IMR-90 (cell line): ENCODE measurements around the gene BUB1. TPM values are rescaled to one million over a fixed set of nuclear protein-coding genes. Genes with fewer than 3 reads are reported as not detected.

Experiments used
- ATAC-seq: fragments of 200-7000 bp; cut with Tn5 transposase; 2 replicates; pipeline ENCODE4 v1.9.1; 2020; ENCODE audit warnings: low read depth, mild to moderate bottlenecking, moderate library complexity
- BruUV-seq: library from RNA; stranded (reverse); fragments of 400-500 nt; replicated peaks from 2 replicates; lab custom pipeline; 2021; lab: Mats Ljungman, UMichigan
- CTCF ChIA-PET: fragments of 300-600 bp; formaldehyde crosslinking; extraction: SDS; loops from one replicate; lab custom pipeline; 2021; ENCODE audit warnings: antibody characterized with exemption; lab: Yijun Ruan, JAX
- POLR2A ChIA-PET: fragments of 300-600 bp; sonication (Branson Sonifier 250); formaldehyde crosslinking; loops from one replicate; lab custom pipeline; 2022; ENCODE audit warnings: antibody characterized with exemption; ENCODE audit not compliant: unreplicated experiment; lab: Charles Lee
- DNase-seq: peaks from one replicate; pipeline ENCODE4 v3.0.0; 2013
- H2AFZ ChIP-seq: replicated peaks from 2 replicates; pipeline ENCODE3; 2013; ENCODE audit warnings: low read length, mild to moderate bottlenecking; ENCODE audit not compliant: poor library complexity
- H2AK5ac ChIP-seq: 2 replicates; pipeline ENCODE4 v1.6.1; 2013; ENCODE audit warnings: low read depth, low read length, inconsistent platforms
- H2AK9ac ChIP-seq: replicated peaks from 2 replicates; pipeline ENCODE3; 2013; ENCODE audit warnings: mild to moderate bottlenecking, low read depth, low read length, moderate library complexity; ENCODE audit not compliant: poor library complexity
- H2BK120ac ChIP-seq: 2 replicates; pipeline ENCODE4 v1.6.1; 2013; ENCODE audit warnings: low read depth, low read length, inconsistent platforms
- H2BK15ac ChIP-seq: 3 replicates; pipeline ENCODE4 v1.6.1; 2013; ENCODE audit warnings: low read depth, low read length, inconsistent platforms
- H2BK20ac ChIP-seq: 2 replicates; pipeline ENCODE4 v1.6.1; 2013; ENCODE audit warnings: low read depth, mild to moderate bottlenecking, inconsistent platforms, low read length, moderate library complexity
- H2BK5ac ChIP-seq: 2 replicates; pipeline ENCODE4 v1.6.1; 2013; ENCODE audit warnings: mild to moderate bottlenecking, low read depth, low read length, inconsistent platforms; ENCODE audit not compliant: poor library complexity, severe bottlenecking
- H3K14ac ChIP-seq: replicated peaks from 2 replicates; pipeline ENCODE4 v1.6.1; 2013; ENCODE audit warnings: low read depth, low read length, inconsistent platforms
- H3K18ac ChIP-seq: 2 replicates; pipeline ENCODE4 v1.6.1; 2013; ENCODE audit warnings: low read depth, low read length, control low read depth
- H3K23ac ChIP-seq: 2 replicates; pipeline ENCODE4 v1.6.1; 2013; ENCODE audit warnings: low read depth, low read length, inconsistent platforms
- H3K27ac ChIP-seq: 2 replicates; pipeline ENCODE4 v1.5.1; 2013; ENCODE audit warnings: mild to moderate bottlenecking, control low read depth, low read length; ENCODE audit not compliant: insufficient read depth
- H3K27me3 ChIP-seq: 2 replicates; pipeline ENCODE4 v1.6.1; 2013; ENCODE audit warnings: low read length; ENCODE audit not compliant: control insufficient read depth, insufficient read depth
- H3K36me3 ChIP-seq: 2 replicates; pipeline ENCODE4 v1.6.1; 2013; ENCODE audit warnings: low read length, mixed read lengths; ENCODE audit not compliant: control insufficient read depth, insufficient read depth
- H3K4ac ChIP-seq: 2 replicates; pipeline ENCODE4 v1.6.1; 2013; ENCODE audit warnings: low read depth, low read length, inconsistent platforms
- H3K4me1 ChIP-seq: 2 replicates; pipeline ENCODE4 v1.6.1; 2013; ENCODE audit warnings: low read length, mixed read lengths; ENCODE audit not compliant: control insufficient read depth, insufficient read depth
- H3K4me2 ChIP-seq: 2 replicates; pipeline ENCODE4 v1.6.1; 2013; ENCODE audit warnings: low read depth, mild to moderate bottlenecking, control low read depth, low read length, moderate library complexity
- H3K4me3 ChIP-seq: 2 replicates; pipeline ENCODE4 v1.5.1; 2013; ENCODE audit warnings: low read depth, mild to moderate bottlenecking, control low read depth, low read length, moderate library complexity; ENCODE audit not compliant: insufficient read depth
- H3K56ac ChIP-seq: 2 replicates; pipeline ENCODE4 v1.6.1; 2013; ENCODE audit warnings: low read length, inconsistent platforms; ENCODE audit not compliant: insufficient read depth; ENCODE audit errors: extremely low read depth
- H3K79me1 ChIP-seq, 2 experiments: 2 replicates each; pipeline ENCODE4 v1.6.1; 2013; ENCODE audit warnings: low read length in 2 of 2, inconsistent platforms in 1 of 2, low read depth in 1 of 2
- H3K9ac ChIP-seq: 2 replicates; pipeline ENCODE4 v1.6.1; 2013; ENCODE audit warnings: low read depth, low read length, control low read depth
- H3K9me1 ChIP-seq: 2 replicates; pipeline ENCODE4 v1.6.1; 2013; ENCODE audit warnings: low read length, inconsistent platforms; ENCODE audit not compliant: insufficient read depth
- H3K9me3 ChIP-seq: 2 replicates; pipeline ENCODE4 v1.6.1; 2013; ENCODE audit warnings: low read length; ENCODE audit not compliant: control insufficient read depth, insufficient read depth
- H4K20me1 ChIP-seq: 2 replicates; pipeline ENCODE4 v1.6.1; 2013; ENCODE audit warnings: low read length, inconsistent platforms; ENCODE audit not compliant: insufficient read depth
- H4K5ac ChIP-seq: 2 replicates; pipeline ENCODE4 v1.6.1; 2013; ENCODE audit warnings: mild to moderate bottlenecking, low read depth, low read length, control low read depth
- H4K8ac ChIP-seq, 2 experiments: 2 replicates each; pipeline ENCODE4 v1.6.1; 2013; ENCODE audit warnings: low read depth in 2 of 2, low read length in 2 of 2, control low read depth in 1 of 2, inconsistent platforms in 1 of 2
- H4K91ac ChIP-seq: 2 replicates; pipeline ENCODE4 v1.6.1; 2013; ENCODE audit warnings: low read depth, low read length, inconsistent platforms; ENCODE audit not compliant: insufficient read depth
- MAFK ChIP-seq: IDR thresholded peaks from 2 replicates; pipeline ENCODE4 v1.6.1; 2012; ENCODE audit warnings: low read depth, low read length, improper control_type of control experiment
- RAD21 ChIP-seq: IDR thresholded peaks from 2 replicates; pipeline ENCODE4 v1.6.1; 2012; ENCODE audit warnings: low read length, improper control_type of control experiment
- WGBS, 2 experiments: methylation state at CpG; one replicate each; pipeline versions ENCODE4 v1.1.5 to v1.1.7; 2013; ENCODE audit warnings: missing lambda C conversion rate in 2 of 2; ENCODE audit not compliant: insufficient read length in 1 of 2; ENCODE audit errors: extremely low coverage in 2 of 2; 5-methylcytosine and 5-hydroxymethylcytosine counted together
- dilution Hi-C: fragments of 300-500 bp; cut with HindIII; formaldehyde crosslinking; loops from one replicate; pipeline ENCODE4 v1.14.3; 2018; ENCODE audit warnings: low sequenced_read_pairs; ENCODE audit not compliant: unreplicated experiment
- in situ Hi-C: fragments of 300-500 bp; cut with MboI; formaldehyde crosslinking; loops from 3 replicates; pipeline ENCODE4 v1.14.3; 2019; ENCODE audit warnings: low sequenced_read_pairs, inconsistent platforms, mixed read lengths
- intact Hi-C: fragments of 100-400 bp; cut with micrococcal nuclease; formaldehyde crosslinking; loops from 2 replicates; pipeline ENCODE4 v1.10.0; 2022
- polyA plus RNA-seq, 3 experiments: library from polyadenylated mRNA; depleted of rRNA; stranded (reverse); fragments of >200 nt; gene quantifications; 2 replicates each; pipeline ENCODE4 v1.2.3, GENCODE V29; 2012; ENCODE audit warnings: low replicate concordance in 1 of 3
- total RNA-seq: library from RNA; depleted of rRNA; stranded (reverse); fragments of >200 nt; gene quantifications from 2 replicates; pipeline ENCODE4 v1.2.3, GENCODE V29; 2012

BUB1 gene
- total and polyA plus RNA-seq, 2 of the 4 experiments (the other 2 are of a cell fraction) = 19.6 to 43.4 TPM

DNA sequence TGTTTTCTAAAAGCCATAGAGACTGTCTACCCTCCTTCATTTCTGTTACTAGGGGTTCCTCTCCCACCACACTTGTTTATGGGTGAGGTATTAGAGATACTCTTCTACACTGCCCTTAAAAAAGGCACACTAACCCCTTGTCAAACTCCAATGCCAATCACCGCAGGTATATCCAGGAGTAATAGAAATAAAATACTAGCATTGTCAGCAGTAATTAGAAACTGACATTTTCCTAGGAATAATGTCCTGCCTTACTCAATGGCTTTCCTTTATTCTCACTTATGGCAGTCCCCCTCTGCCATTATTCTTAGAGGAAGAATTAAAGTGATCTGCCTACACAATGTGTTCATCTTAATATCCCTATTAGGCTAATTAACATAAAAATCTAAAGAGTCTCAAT is 5.0 kb upstream of the BUB1 start:
- TF ChIP-seq RAD21 = no peak
- peak; percentile 40; the same call in 1 of the 2 replicates for TF ChIP-seq MAFK
- no peak overlapping the region for H3K27ac ChIP-seq
- H3K56ac ChIP-seq = no peak overlapping the region
- no peak overlapping the region for H2BK20ac ChIP-seq
- ATAC-seq = no peak
- no peak overlapping the region for H2AK9ac ChIP-seq
- H3K9me3 ChIP-seq = peaks cover 8% of the 10 kb centered on the region
- H3K23ac ChIP-seq = no peak overlapping the region
- peaks cover 42% of the 10 kb centered on the region for H3K27me3 ChIP-seq
- no peak overlapping the region for H2AFZ ChIP-seq
- H2BK15ac ChIP-seq = no peak overlapping the region
- no peak overlapping the region for H4K91ac ChIP-seq
- ChIA-PET POLR2A (no interaction called here), CTCF (no interaction called here)
- WGBS, 2 experiments = no CpG with 5 or more reads among the region's 1 CpG
- H3K4me3 ChIP-seq = no peak overlapping the region
- BruUV-seq = no TSS peak
- H3K9ac ChIP-seq = no peak overlapping the region
- H2AK5ac ChIP-seq = no peak overlapping the region
- H3K36me3 ChIP-seq = no peaks in the 10 kb centered on the region
- H4K5ac ChIP-seq = no peak overlapping the region
- no peaks in the 10 kb centered on the region for H4K20me1 ChIP-seq
- H3K4ac ChIP-seq = no peak overlapping the region
- no peak overlapping the region for H2BK5ac ChIP-seq
- in situ Hi-C loops (no loop called here), dilution Hi-C loops (no loop called here), intact Hi-C loops (no loop called here)
- no peaks in the 10 kb centered on the region for H3K79me1 ChIP-seq
- no peak overlapping the region for H3K18ac ChIP-seq
- no peak for DNase-seq
- H4K8ac ChIP-seq = no peak overlapping the region
- H3K9me1 ChIP-seq = no peaks in the 10 kb centered on the region
- no peak overlapping the region for H2BK120ac ChIP-seq
- peaks cover 2% of the 10 kb centered on the region for H3K4me1 ChIP-seq
- H3K4me2 ChIP-seq = no peak overlapping the region
- H3K14ac ChIP-seq = no peak overlapping the region
